SU-DHL-6 (cell line): ENCODE measurements around the gene ITGB1.

Experiments used
- H2AFZ ChIP-seq: fragments of 200-600 bp; sonication (generic); 2 replicates; pipeline ENCODE4 v1.6.1; 2014; ENCODE audit warnings: low read depth, mild to moderate bottlenecking, moderate library complexity, mixed read lengths, antibody characterized with exemption, low read length; ENCODE audit not compliant: severe bottlenecking
- H3F3A ChIP-seq: fragments of 200-600 bp; shearing (Covaris generic); 2 replicates; pipeline ENCODE4 v1.6.0; 2016; ENCODE audit warnings: antibody characterized with exemption, mild to moderate bottlenecking; ENCODE audit not compliant: insufficient read depth
- H3K27ac ChIP-seq: fragments of 200-600 bp; sonication (generic); 2 replicates; pipeline ENCODE4 v1.5.1; 2016; ENCODE audit warnings: low read depth, mild to moderate bottlenecking, low read length, moderate library complexity, mixed read lengths
- H3K27me3 ChIP-seq: fragments of 200-600 bp; sonication (generic), shearing (Covaris generic); 2 replicates; pipeline ENCODE4 v1.6.0; 2014; ENCODE audit warnings: mild to moderate bottlenecking, low read length
- H3K36me3 ChIP-seq: fragments of 200-600 bp; sonication (generic); 2 replicates; pipeline ENCODE4 v1.6.1; 2014; ENCODE audit warnings: mild to moderate bottlenecking, low read length, mixed read lengths
- H3K4me2 ChIP-seq: fragments of 300-600, 200-600 bp; shearing (Covaris generic), sonication (generic); 2 replicates; pipeline ENCODE4 v1.6.0; 2014; ENCODE audit warnings: low read length, low read depth, mild to moderate bottlenecking; ENCODE audit not compliant: poor library complexity, severe bottlenecking
- H3K4me3 ChIP-seq: fragments of 200-600 bp; sonication (generic); 2 replicates; pipeline ENCODE4 v1.5.1; 2014; ENCODE audit warnings: antibody characterized with exemption, low read length, mild to moderate bottlenecking, mixed read lengths; ENCODE audit not compliant: insufficient read depth, poor library complexity, severe bottlenecking
- H3K79me2 ChIP-seq: fragments of 200-600 bp; sonication (generic); 2 replicates; pipeline ENCODE4 v1.6.1; 2014; ENCODE audit warnings: mild to moderate bottlenecking, low read length, moderate library complexity; ENCODE audit not compliant: insufficient read depth
- H3K9ac ChIP-seq: fragments of 200-600 bp; sonication (generic); 2 replicates; pipeline ENCODE4 v1.7.0; 2014; ENCODE audit warnings: mild to moderate bottlenecking, low read length
- H3K9me2 ChIP-seq: fragments of 200-600 bp; sonication (generic); replicated peaks from 2 replicates; pipeline ENCODE4 v1.6.1; 2014; ENCODE audit warnings: low read length; ENCODE audit not compliant: insufficient read depth
- H3K9me3 ChIP-seq: fragments of 200-600 bp; sonication (generic); 2 replicates; pipeline ENCODE4 v1.6.1; 2014; ENCODE audit warnings: low read length, mixed read lengths; ENCODE audit not compliant: insufficient read depth
- H4K20me1 ChIP-seq: fragments of 200-600 bp; sonication (generic); 2 replicates; pipeline ENCODE4 v1.6.1; 2014; ENCODE audit warnings: low read depth, mild to moderate bottlenecking, antibody characterized with exemption, low read length, moderate library complexity, mixed read lengths
- EZH2phosphoT487 ChIP-seq: fragments of 200-600 bp; sonication (generic), shearing (Covaris generic); conservative IDR thresholded peaks from 2 replicates; pipeline ENCODE4 v1.6.1; 2018; ENCODE audit warnings: mild to moderate bottlenecking, antibody characterized with exemption, low read length, moderate library complexity, mixed read lengths
- TF ChIP-seq, protein P1 (sequence below): fragments of 200-600 bp; sonication (generic); IDR thresholded peaks from one replicate; pipeline ENCODE4 v1.5.1; 2017; ENCODE audit warnings: antibody characterized with exemption, mild to moderate bottlenecking, low read length, moderate library complexity; ENCODE audit not compliant: insufficient read depth, poor library complexity, severe bottlenecking

The ITGB1 gene

GRCh38 chr10:32955299-32955772 is 2.7 kb downstream of the ITGB1 start:
- Histone ChIP-seq H3K4me3 (no peak overlapping the region), H3K79me2 (no peaks in the 10 kb centered on the region), H4K20me1 (0 out of 2 replicates have a peak, but pooled peaks cover 2% of the 10 kb centered on the region), H3K9ac (no peak overlapping the region), H3K9me3 (no peaks in the 10 kb centered on the region), H3K27me3 (no peaks in the 10 kb centered on the region), H3K9me2 (no peaks in the 10 kb centered on the region), H3K36me3 (no peaks in the 10 kb centered on the region), H2AFZ (no peak overlapping the region), H3K4me2 (no peak overlapping the region), H3K27ac (no peak overlapping the region), H3F3A (peaks cover 4% of the 10 kb centered on the region; the same call in 1 of the 2 replicates)
- TF ChIP-seq EZH2phosphoT487 = no peak
- TF ChIP-seq, protein P1, sequence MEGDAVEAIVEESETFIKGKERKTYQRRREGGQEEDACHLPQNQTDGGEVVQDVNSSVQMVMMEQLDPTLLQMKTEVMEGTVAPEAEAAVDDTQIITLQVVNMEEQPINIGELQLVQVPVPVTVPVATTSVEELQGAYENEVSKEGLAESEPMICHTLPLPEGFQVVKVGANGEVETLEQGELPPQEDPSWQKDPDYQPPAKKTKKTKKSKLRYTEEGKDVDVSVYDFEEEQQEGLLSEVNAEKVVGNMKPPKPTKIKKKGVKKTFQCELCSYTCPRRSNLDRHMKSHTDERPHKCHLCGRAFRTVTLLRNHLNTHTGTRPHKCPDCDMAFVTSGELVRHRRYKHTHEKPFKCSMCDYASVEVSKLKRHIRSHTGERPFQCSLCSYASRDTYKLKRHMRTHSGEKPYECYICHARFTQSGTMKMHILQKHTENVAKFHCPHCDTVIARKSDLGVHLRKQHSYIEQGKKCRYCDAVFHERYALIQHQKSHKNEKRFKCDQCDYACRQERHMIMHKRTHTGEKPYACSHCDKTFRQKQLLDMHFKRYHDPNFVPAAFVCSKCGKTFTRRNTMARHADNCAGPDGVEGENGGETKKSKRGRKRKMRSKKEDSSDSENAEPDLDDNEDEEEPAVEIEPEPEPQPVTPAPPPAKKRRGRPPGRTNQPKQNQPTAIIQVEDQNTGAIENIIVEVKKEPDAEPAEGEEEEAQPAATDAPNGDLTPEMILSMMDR = no peak

- H3K9me3 ChIP-seq = no peaks in the 10 kb centered on the region
- H3K36me3 ChIP-seq = no peaks in the 10 kb centered on the region
- H2AFZ ChIP-seq = no peak overlapping the region
- H3K27me3 ChIP-seq = no peaks in the 10 kb centered on the region
- H3K27ac ChIP-seq = no peak overlapping the region
- H3K4me2 ChIP-seq = no peak overlapping the region
- no peak overlapping the region for H3K4me3 ChIP-seq
- peaks cover 4% of the 10 kb centered on the region; the same call in 1 of the 2 replicates for H3F3A ChIP-seq
- no peak for TF ChIP-seq EZH2phosphoT487
- TF ChIP-seq, protein P1 = no peak
- H3K79me2 ChIP-seq = no peaks in the 10 kb centered on the region
- no peak overlapping the region for H3K9ac ChIP-seq
- H4K20me1 ChIP-seq = 0 out of 2 replicates have a peak, but pooled peaks cover 8% of the 10 kb centered on the region
- H3K9me2 ChIP-seq = no peaks in the 10 kb centered on the region
These were observed 3.3 kb downstream of the ITGB1 start for GRCh38 chr10:32954545-32955298.

- Histone ChIP-seq H3K27me3 (no peaks in the 10 kb centered on the region), H3K9me2 (no peaks in the 10 kb centered on the region), H3F3A (0 out of 2 replicates have a peak, but pooled peaks cover 4% of the 10 kb centered on the region), H3K36me3 (no peaks in the 10 kb centered on the region), H3K79me2 (no peaks in the 10 kb centered on the region), H3K27ac (no peak overlapping the region), H4K20me1 (0 out of 2 replicates have a peak, but pooled peaks cover 12% of the 10 kb centered on the region), H2AFZ (no peak overlapping the region), H3K4me3 (no peak overlapping the region), H3K9me3 (no peaks in the 10 kb centered on the region), H3K9ac (no peak overlapping the region), H3K4me2 (no peak overlapping the region)
- TF ChIP-seq EZH2phosphoT487 = no peak
- TF ChIP-seq, protein P1 = no peak
These were observed 4.0 kb downstream of the ITGB1 start for GRCh38 chr10:32954080-32954479.
